Endothelial cell of umbilical vein (primary cell): ENCODE results near the gene TARM1. TPM values are rescaled to one million over a fixed set of nuclear protein-coding genes. Genes with fewer than 3 reads are reported as not detected.

Experiments
- BruUV-seq: library from RNA; stranded (reverse); fragments of 400-500 nt; replicated peaks from 2 replicates; lab custom pipeline; 2021; lab: Mats Ljungman, UMichigan
- CTCF ChIA-PET: fragments of 300-600, 350-600 bp; sonication (Branson Sonifier 250); formaldehyde crosslinking; loops from one replicate; lab custom pipeline; 2021; ENCODE audit warnings: antibody characterized with exemption, inconsistent platforms; lab: Charles Lee
- POLR2A ChIA-PET: fragments of 300-600, 350-600 bp; sonication (Branson Sonifier 250); formaldehyde crosslinking; loops from one replicate; lab custom pipeline; 2021; ENCODE audit warnings: antibody characterized with exemption, inconsistent platforms; lab: Charles Lee
- DNase-seq: peaks from one replicate; pipeline ENCODE4 v3.0.0-alpha.2; 2011; ENCODE audit warnings: low read depth, low spot score
- FAIRE-seq: peaks from 2 replicates; lab custom pipeline; 2011; peaks lifted over from hg19 to GRCh38; lab: Jason Lieb, UNC
- H2AFZ ChIP-seq: 2 replicates; pipeline ENCODE4 v1.6.0; 2012; ENCODE audit warnings: low read depth, low read length, control low read depth, inconsistent platforms
- H3K27ac ChIP-seq: 2 replicates; pipeline ENCODE4 v1.5.1; 2011; ENCODE audit warnings: low read depth, mild to moderate bottlenecking, control low read depth, low read length, moderate library complexity; ENCODE audit not compliant: insufficient read depth
- H3K27me3 ChIP-seq, 2 experiments: 2 replicates each; pipeline versions ENCODE4 v1.6.0 to v1.6.1; 2011; ENCODE audit warnings: low read length in 2 of 2, mixed read lengths in 1 of 2; ENCODE audit not compliant: control insufficient read depth in 2 of 2, insufficient read depth in 2 of 2
- H3K36me3 ChIP-seq, 2 experiments: 2 replicates in 1 of 2; 3 replicates in 1 of 2; pipeline ENCODE4 v1.5.1; 2011; ENCODE audit warnings: low read length in 2 of 2, mild to moderate bottlenecking in 1 of 2, moderate library complexity in 1 of 2; ENCODE audit not compliant: control insufficient read depth in 2 of 2, insufficient read depth in 2 of 2; ENCODE audit errors: extremely low read depth in 1 of 2
- H3K4me1 ChIP-seq: 3 replicates; pipeline ENCODE4 v1.5.1; 2011; ENCODE audit warnings: mild to moderate bottlenecking, low read length; ENCODE audit not compliant: control insufficient read depth, insufficient read depth; ENCODE audit errors: extremely low read depth
- H3K4me2 ChIP-seq: 2 replicates; pipeline ENCODE4 v1.6.1; 2011; ENCODE audit warnings: low read length, control low read depth, mixed read lengths; ENCODE audit not compliant: insufficient read depth
- H3K4me3 ChIP-seq, 3 experiments: fragments of 200-600 bp in 1 of 3; sonication (generic), shearing (Covaris generic) in 1 of 3; replicated peaks in 1 of 3; 2 replicates each; pipeline ENCODE4 v1.5.1; 2011 to 2016; ENCODE audit warnings: control low read depth in 3 of 3, low read length in 3 of 3, mild to moderate bottlenecking in 2 of 3, inconsistent platforms in 1 of 3, low read depth in 1 of 3, moderate library complexity in 1 of 3; ENCODE audit not compliant: insufficient read depth in 1 of 3
- H3K79me2 ChIP-seq: 2 replicates; pipeline ENCODE4 v1.6.0; 2012; ENCODE audit warnings: low read length, inconsistent platforms; ENCODE audit not compliant: control insufficient read depth, insufficient read depth
- H3K9ac ChIP-seq: replicated peaks from 2 replicates; pipeline ENCODE3; 2011; ENCODE audit warnings: low read length, control low read depth; ENCODE audit not compliant: insufficient read depth; ENCODE audit errors: extremely low read depth
- H3K9me1 ChIP-seq: replicated peaks from 3 replicates; pipeline ENCODE4 v1.6.0; 2011; ENCODE audit warnings: mild to moderate bottlenecking, low read length; ENCODE audit not compliant: control insufficient read depth, insufficient read depth; ENCODE audit errors: extremely low read depth
- H3K9me3 ChIP-seq: replicated peaks from 2 replicates; pipeline ENCODE4 v1.5.1; 2012; ENCODE audit warnings: low read length, inconsistent platforms; ENCODE audit not compliant: control insufficient read depth, insufficient read depth
- H4K20me1 ChIP-seq: replicated peaks from 2 replicates; pipeline ENCODE3; 2011; ENCODE audit warnings: mild to moderate bottlenecking, low read length; ENCODE audit not compliant: control insufficient read depth, insufficient read depth; ENCODE audit errors: extremely low read depth
- EZH2 ChIP-seq: IDR thresholded peaks from 2 replicates; pipeline ENCODE4 v1.6.1; 2012; ENCODE audit warnings: borderline replicate concordance, low read depth, mild to moderate bottlenecking, moderate library complexity, low read length, inconsistent platforms; ENCODE audit not compliant: severe bottlenecking
- FOS ChIP-seq: IDR thresholded peaks from 2 replicates; pipeline ENCODE4 v1.6.1; 2011; ENCODE audit warnings: mild to moderate bottlenecking, low read length, moderate library complexity, borderline replicate concordance; ENCODE audit not compliant: insufficient read depth
- GATA2 ChIP-seq: IDR thresholded peaks from 2 replicates; pipeline ENCODE4 v1.7.0; 2011; ENCODE audit warnings: low read depth, mild to moderate bottlenecking, moderate library complexity, mixed read lengths, low read length; ENCODE audit not compliant: insufficient read length, insufficient read depth
- JUN ChIP-seq: IDR thresholded peaks from 2 replicates; pipeline ENCODE4 v1.6.1; 2011; ENCODE audit warnings: borderline replicate concordance, low read depth; ENCODE audit not compliant: insufficient read length, insufficient read depth
- MAX ChIP-seq: IDR thresholded peaks from 2 replicates; pipeline ENCODE4 v1.6.1; 2011; ENCODE audit not compliant: insufficient read depth, insufficient read length
- MYC ChIP-seq: IDR thresholded peaks from one replicate; pipeline ENCODE4 v1.6.1; 2011; ENCODE audit warnings: mild to moderate bottlenecking, low read depth, low read length
- POLR2A ChIP-seq: IDR thresholded peaks from 2 replicates; pipeline ENCODE4 v1.6.1; 2012; ENCODE audit warnings: low read depth, mild to moderate bottlenecking, control low read depth, low read length
- POLR2AphosphoS5 ChIP-seq: IDR thresholded peaks from 2 replicates; pipeline ENCODE4 v1.6.1; 2012; ENCODE audit warnings: low read depth, mild to moderate bottlenecking, control low read depth, low read length, moderate library complexity; ENCODE audit not compliant: insufficient read depth
- dilution Hi-C: fragments of 300-500 bp; cut with MboI; formaldehyde crosslinking; loops from one replicate; pipeline ENCODE4 v1.15.0; 2019; ENCODE audit warnings: low sequenced_read_pairs; ENCODE audit not compliant: extremely low pct_ligation_motif_present
- intact Hi-C: fragments of 100-400 bp; cut with micrococcal nuclease; formaldehyde crosslinking; loops from one replicate; pipeline ENCODE4 v1.10.0; 2022
- polyA plus RNA-seq, 4 experiments: library from polyadenylated mRNA; depleted of rRNA in 3 of 4; stranded (reverse) in 3 of 4; unstranded in 1 of 4; fragments of >200 nt; gene quantifications; 2 replicates each; pipeline versions ENCODE4 v1.2.1 to v1.2.3, GENCODE V29; 2011 to 2012; ENCODE audit warnings: missing spikeins in 1 of 4
- total RNA-seq: library from RNA; stranded (reverse); gene quantifications from 2 replicates; pipeline ENCODE4 v1.2.3, GENCODE V29; 2021
- TF ChIP-seq, protein P1 (sequence below), 2 donors: IDR thresholded peaks; 1 replicate in 1 of 2; 2 replicates in 1 of 2; pipeline ENCODE4 v1.5.1; 2011; ENCODE audit warnings: low read length in 2 of 2, mild to moderate bottlenecking in 2 of 2, moderate library complexity in 2 of 2, control low read depth in 1 of 2, inconsistent platforms in 1 of 2, low read depth in 1 of 2; ENCODE audit not compliant: insufficient read depth in 1 of 2; ENCODE audit errors: extremely low read depth in 1 of 2

Gene TARM1
- total and polyA plus RNA-seq, 2 donors (not counting 3 experiments of a cell fraction or from before 2014, with no cell fraction given), result not detected

DNA sequence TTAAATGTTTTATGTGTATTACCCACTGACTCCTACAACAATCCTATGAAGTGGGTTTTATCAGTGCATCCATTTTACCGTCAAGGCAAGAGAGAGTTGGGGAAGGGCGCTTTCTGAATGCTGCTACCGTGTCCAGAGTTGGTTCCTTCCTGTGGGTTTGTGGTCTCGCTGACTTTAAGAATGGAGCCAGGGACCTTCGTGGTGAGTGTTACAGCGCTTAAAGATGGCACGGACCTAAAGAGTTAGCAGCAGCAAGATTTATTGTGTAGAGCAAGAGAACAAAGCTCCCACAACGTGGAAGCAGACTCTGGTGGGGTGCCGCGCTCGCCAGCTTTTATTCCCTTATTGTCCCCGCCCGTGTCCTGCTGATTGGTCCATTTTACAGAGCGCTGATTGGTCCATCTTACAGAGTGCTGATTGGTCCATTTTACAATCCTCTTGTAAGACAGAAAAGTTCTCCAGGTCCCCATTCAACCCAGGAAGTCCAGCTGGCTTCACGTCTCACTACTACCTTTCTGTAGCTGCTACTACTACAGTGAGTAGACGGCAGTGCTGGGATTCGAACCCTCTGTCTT lies 13.3 kb upstream of the TARM1 start:
- no peaks in the 10 kb centered on the region for H3K9me1 ChIP-seq
- POLR2A ChIA-PET, result no interaction called here
- no peaks in the 10 kb centered on the region for H3K36me3 ChIP-seq
- dilution Hi-C loops, result no loop called here
- H3K9ac ChIP-seq, result no peak overlapping the region
- TF ChIP-seq MAX, result no peak
- H3K4me3 ChIP-seq, result no peak overlapping the region
- H3K9me3 ChIP-seq, result no peaks in the 10 kb centered on the region
- CTCF ChIA-PET, result interaction anchor here (0.9 to 4.2 kb wide), 2 partner anchors 65 to 301 kb away, joined by 3 to 27 read pairs; no protein-coding TSS in a partner anchor
- H3K79me2 ChIP-seq, result no peaks in the 10 kb centered on the region
- H2AFZ ChIP-seq, result no peak overlapping the region
- no TSS peak for BruUV-seq
- no peak for FAIRE-seq
- no peaks in the 10 kb centered on the region for H3K4me1 ChIP-seq
- H3K27ac ChIP-seq, result no peak overlapping the region
- intact Hi-C loops, result no loop called here
- no peak for DNase-seq
- H3K27me3 ChIP-seq, result no peaks in the 10 kb centered on the region
- H4K20me1 ChIP-seq, result no peaks in the 10 kb centered on the region
- H3K4me2 ChIP-seq, result no peak overlapping the region

DNA sequence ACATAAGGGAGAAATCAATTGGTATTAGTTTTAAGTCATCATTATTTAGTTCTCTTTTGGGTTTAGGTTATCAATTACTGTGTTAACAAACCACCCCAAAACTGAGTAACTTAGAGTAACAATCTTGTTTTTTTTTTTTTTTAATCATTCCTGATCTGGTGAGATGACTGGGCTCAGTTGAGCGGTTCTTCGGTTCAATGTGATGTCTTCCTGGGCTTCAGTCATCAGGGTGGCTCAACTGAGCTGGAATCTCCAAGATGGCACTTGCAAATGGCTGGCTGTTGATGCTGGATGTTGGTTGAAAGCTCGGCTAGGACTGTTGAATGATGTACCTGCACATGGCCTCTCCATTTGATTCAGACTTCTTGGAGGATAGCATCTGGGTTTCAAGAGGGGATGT lies 3.2 kb upstream of the TARM1 start:
- Histone ChIP-seq H3K79me2 (no peaks in the 10 kb centered on the region), H3K9me3 (no peaks in the 10 kb centered on the region), H3K9me1 (no peaks in the 10 kb centered on the region), H3K4me2 (no peak overlapping the region), H3K4me1 (no peaks in the 10 kb centered on the region), H3K36me3 (no peaks in the 10 kb centered on the region), H3K9ac (no peak overlapping the region), H2AFZ (no peak overlapping the region), H4K20me1 (no peaks in the 10 kb centered on the region), H3K27me3 (no peaks in the 10 kb centered on the region), H3K27ac (no peak overlapping the region), H3K4me3 (no peak overlapping the region)
- POLR2A ChIA-PET, result no interaction called here
- no peak for TF ChIP-seq POLR2AphosphoS5
- TF ChIP-seq MYC, result no peak
- TF ChIP-seq, protein P1, sequence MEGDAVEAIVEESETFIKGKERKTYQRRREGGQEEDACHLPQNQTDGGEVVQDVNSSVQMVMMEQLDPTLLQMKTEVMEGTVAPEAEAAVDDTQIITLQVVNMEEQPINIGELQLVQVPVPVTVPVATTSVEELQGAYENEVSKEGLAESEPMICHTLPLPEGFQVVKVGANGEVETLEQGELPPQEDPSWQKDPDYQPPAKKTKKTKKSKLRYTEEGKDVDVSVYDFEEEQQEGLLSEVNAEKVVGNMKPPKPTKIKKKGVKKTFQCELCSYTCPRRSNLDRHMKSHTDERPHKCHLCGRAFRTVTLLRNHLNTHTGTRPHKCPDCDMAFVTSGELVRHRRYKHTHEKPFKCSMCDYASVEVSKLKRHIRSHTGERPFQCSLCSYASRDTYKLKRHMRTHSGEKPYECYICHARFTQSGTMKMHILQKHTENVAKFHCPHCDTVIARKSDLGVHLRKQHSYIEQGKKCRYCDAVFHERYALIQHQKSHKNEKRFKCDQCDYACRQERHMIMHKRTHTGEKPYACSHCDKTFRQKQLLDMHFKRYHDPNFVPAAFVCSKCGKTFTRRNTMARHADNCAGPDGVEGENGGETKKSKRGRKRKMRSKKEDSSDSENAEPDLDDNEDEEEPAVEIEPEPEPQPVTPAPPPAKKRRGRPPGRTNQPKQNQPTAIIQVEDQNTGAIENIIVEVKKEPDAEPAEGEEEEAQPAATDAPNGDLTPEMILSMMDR (IDR thresholded peaks at IDR 0.05; ENCODE audit: extremely low read depth in 1 of 2, insufficient read depth in 1 of 2, low read depth in 1 of 2, low read length in 2 of 2), result no peak
- no peak for TF ChIP-seq FOS
- TF ChIP-seq MAX, result no peak
- no peak for TF ChIP-seq EZH2
- no peak for TF ChIP-seq GATA2
- TF ChIP-seq JUN, result no peak
- no peak for TF ChIP-seq POLR2A
- FAIRE-seq (no peak), DNase-seq (no peak)
- dilution Hi-C loops, result no loop called here
- no TSS peak for BruUV-seq
- intact Hi-C loops, result no loop called here
- CTCF ChIA-PET, result no interaction called here
